PC-9 (cell line): ENCODE measurements around the gene TRH.

Source experiments
- CTCF ChIP-seq: fragments of 200-600 bp; sonication (generic); conservative IDR thresholded peaks from 2 replicates; pipeline ENCODE4 v1.6.1; 2017; ENCODE audit warnings: mixed run types, antibody characterized with exemption, mild to moderate bottlenecking, moderate library complexity
- EZH2 ChIP-seq: fragments of 200-600 bp; sonication (generic); IDR thresholded peaks from 2 replicates; pipeline ENCODE4 v1.8.0; 2017; ENCODE audit warnings: antibody characterized with exemption, low read depth

GRCh38 chr3:129961141-129961541 is 13.4 kb upstream of the TRH start:
- no peak for TF ChIP-seq EZH2
- TF ChIP-seq CTCF: no peak
